ENCODE measurements around the gene STXBP2. TPM values are rescaled to one million over a fixed set of nuclear protein-coding genes. Genes with fewer than 3 reads are reported as not detected.

STXBP2 gene
- total and polyA plus RNA-seq, 9 of the 15 experiments (the other 6 are each of a cell fraction or from before 2014, with no cell fraction given), result 2.5 to 163 (median 71.3) TPM

- TF ChIP-seq ILK (tag; IDR thresholded peaks at IDR 0.05; ENCODE audit: borderline replicate concordance, low read depth) (no peak), ZNF445 (CRISPR knock-in tag; IDR thresholded peaks at IDR 0.05; ENCODE audit: low read depth) (no peak), BDP1 (IDR thresholded peaks at IDR 0.05; ENCODE audit: insufficient read depth, insufficient read length) (no peak), ZNF23 (CRISPR knock-in tag; IDR thresholded peaks at IDR 0.05) (no peak), ZFP91 (CRISPR knock-in tag; IDR thresholded peaks at IDR 0.05) (no peak), ZZZ3 (IDR thresholded peaks at IDR 0.05) (no peak), ZNF217 (CRISPR knock-in tag; IDR thresholded peaks at IDR 0.05) (no peak), RBM15 (IDR thresholded peaks at IDR 0.05; ENCODE audit: insufficient read depth, low read length) (no peak), SMARCA5 (IDR thresholded peaks at IDR 0.05) (no peak), ARID4B (CRISPR knock-in tag; IDR thresholded peaks at IDR 0.05) (peak; percentile 58; the same call in 1 of the 2 replicates), ZNF282 (CRISPR knock-in tag; IDR thresholded peaks at IDR 0.05) (no peak), NFYB (IDR thresholded peaks at IDR 0.05; ENCODE audit: extremely low read depth, insufficient read length) (no peak)
- TF ChIP-seq, protein P1, sequence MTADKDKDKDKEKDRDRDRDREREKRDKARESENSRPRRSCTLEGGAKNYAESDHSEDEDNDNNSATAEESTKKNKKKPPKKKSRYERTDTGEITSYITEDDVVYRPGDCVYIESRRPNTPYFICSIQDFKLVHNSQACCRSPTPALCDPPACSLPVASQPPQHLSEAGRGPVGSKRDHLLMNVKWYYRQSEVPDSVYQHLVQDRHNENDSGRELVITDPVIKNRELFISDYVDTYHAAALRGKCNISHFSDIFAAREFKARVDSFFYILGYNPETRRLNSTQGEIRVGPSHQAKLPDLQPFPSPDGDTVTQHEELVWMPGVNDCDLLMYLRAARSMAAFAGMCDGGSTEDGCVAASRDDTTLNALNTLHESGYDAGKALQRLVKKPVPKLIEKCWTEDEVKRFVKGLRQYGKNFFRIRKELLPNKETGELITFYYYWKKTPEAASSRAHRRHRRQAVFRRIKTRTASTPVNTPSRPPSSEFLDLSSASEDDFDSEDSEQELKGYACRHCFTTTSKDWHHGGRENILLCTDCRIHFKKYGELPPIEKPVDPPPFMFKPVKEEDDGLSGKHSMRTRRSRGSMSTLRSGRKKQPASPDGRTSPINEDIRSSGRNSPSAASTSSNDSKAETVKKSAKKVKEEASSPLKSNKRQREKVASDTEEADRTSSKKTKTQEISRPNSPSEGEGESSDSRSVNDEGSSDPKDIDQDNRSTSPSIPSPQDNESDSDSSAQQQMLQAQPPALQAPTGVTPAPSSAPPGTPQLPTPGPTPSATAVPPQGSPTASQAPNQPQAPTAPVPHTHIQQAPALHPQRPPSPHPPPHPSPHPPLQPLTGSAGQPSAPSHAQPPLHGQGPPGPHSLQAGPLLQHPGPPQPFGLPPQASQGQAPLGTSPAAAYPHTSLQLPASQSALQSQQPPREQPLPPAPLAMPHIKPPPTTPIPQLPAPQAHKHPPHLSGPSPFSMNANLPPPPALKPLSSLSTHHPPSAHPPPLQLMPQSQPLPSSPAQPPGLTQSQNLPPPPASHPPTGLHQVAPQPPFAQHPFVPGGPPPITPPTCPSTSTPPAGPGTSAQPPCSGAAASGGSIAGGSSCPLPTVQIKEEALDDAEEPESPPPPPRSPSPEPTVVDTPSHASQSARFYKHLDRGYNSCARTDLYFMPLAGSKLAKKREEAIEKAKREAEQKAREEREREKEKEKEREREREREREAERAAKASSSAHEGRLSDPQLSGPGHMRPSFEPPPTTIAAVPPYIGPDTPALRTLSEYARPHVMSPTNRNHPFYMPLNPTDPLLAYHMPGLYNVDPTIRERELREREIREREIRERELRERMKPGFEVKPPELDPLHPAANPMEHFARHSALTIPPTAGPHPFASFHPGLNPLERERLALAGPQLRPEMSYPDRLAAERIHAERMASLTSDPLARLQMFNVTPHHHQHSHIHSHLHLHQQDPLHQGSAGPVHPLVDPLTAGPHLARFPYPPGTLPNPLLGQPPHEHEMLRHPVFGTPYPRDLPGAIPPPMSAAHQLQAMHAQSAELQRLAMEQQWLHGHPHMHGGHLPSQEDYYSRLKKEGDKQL (CRISPR knock-in tag; IDR thresholded peaks at IDR 0.05; ENCODE audit: borderline replicate concordance), result no peak
Observed at GRCh38 chr19:7680606-7681339, 43.9 kb downstream of the STXBP2 start, which contains the start of gene TRAPPC5 (continued).
